C4-2B (cell line): Measurements from ENCODE around the gene TMEM236.

Source experiments
- H3K27ac ChIP-seq: fragments of 450-650 bp; 2 replicates; pipeline ENCODE4 v1.5.1; 2017
- ZFX ChIP-seq: fragments of 450-650 bp; IDR thresholded peaks from 2 replicates; pipeline ENCODE4 v1.6.1; 2017
- TF ChIP-seq, protein P1 (sequence below): fragments of 450-650 bp; conservative IDR thresholded peaks from 2 replicates; pipeline ENCODE4 v1.5.1; 2017; ENCODE audit warnings: mild to moderate bottlenecking

The TMEM236 gene

DNA sequence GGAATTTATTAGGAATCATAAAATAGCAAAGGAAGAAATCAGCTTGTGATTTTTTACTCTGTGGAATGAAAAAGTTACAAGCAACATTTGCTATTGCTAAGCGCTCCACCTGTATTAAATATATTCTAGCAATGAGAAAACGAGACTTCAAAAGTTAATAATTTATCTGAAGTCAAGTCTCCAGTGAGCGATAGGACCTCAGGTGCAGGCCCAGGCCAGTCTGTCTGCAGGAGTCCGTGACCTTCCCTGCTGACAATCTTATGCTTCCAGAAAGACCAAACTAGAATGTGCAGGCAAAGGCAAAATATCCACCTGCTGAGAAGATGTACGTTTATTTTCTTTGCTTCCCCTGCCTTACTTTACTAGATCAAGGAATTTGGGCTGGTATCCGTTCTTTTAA is 79.9 kb downstream of the TMEM236 start:
- H3K27ac ChIP-seq, result no peak overlapping the region
- TF ChIP-seq, protein P1, sequence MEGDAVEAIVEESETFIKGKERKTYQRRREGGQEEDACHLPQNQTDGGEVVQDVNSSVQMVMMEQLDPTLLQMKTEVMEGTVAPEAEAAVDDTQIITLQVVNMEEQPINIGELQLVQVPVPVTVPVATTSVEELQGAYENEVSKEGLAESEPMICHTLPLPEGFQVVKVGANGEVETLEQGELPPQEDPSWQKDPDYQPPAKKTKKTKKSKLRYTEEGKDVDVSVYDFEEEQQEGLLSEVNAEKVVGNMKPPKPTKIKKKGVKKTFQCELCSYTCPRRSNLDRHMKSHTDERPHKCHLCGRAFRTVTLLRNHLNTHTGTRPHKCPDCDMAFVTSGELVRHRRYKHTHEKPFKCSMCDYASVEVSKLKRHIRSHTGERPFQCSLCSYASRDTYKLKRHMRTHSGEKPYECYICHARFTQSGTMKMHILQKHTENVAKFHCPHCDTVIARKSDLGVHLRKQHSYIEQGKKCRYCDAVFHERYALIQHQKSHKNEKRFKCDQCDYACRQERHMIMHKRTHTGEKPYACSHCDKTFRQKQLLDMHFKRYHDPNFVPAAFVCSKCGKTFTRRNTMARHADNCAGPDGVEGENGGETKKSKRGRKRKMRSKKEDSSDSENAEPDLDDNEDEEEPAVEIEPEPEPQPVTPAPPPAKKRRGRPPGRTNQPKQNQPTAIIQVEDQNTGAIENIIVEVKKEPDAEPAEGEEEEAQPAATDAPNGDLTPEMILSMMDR, result no peak
- no peak for TF ChIP-seq ZFX

DNA sequence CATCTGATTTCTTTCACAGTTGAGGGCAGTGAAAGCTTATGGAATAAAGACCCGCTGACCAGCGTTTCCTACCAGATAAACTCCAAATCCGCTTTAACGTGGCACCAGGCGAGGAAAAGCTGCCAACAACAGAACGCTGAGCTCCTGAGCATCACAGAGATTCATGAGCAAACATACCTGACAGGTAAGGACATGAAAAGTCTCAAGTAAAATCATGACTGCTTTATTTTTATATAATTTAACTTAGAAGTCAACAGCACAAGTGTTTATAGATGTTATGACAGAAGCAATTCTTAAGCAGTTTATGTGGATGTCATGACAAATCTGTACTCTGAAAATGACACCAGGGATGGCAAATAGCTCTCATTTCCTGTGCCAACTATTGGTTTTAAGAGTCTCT is 81.7 kb downstream of the TMEM236 start:
- H3K27ac ChIP-seq, result no peak overlapping the region
- no peak for TF ChIP-seq ZFX
- TF ChIP-seq, protein P1, result no peak

DNA sequence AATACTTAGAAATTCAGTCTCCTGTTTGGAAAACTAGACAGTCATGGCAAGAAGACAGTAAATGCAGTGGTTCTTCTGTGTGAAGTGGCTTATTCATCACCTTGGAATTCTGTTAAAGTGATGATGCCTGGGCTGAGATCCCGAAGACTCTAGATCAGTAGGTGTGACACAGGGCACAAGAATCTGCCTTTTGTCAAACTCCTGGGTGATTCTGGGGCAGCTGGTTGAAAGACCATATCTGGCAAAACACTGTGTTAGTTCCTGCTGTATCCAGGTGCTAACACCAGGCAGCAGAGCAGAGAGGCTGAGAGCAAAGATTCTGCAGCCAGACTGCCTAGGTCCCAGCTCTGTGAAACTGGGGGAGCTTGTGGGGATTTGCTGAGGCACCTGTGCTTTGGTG is 83.7 kb downstream of the TMEM236 start:
- TF ChIP-seq ZFX, result no peak
- TF ChIP-seq, protein P1, result no peak

DNA sequence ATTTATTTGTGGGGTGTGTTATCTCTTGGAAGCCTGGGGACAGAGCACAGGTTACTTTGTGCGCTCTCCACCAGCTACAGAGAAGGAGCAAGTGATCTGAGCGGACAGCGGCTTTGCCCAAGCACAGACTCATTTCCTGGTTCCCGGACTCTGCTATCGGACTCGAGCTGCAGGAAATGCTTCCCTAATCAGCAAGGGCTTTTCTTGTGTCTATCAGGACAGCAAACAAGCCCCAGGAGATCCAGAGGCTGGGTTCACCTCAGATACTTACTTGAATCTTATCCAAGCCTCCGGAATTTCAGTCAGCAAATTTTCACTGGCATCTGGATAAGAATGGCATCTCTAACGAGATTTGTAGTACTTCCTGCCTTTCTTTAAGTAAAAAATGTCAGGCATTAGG is 84.9 kb downstream of the TMEM236 start:
- no peak overlapping the region for H3K27ac ChIP-seq
- no peak for TF ChIP-seq ZFX
- TF ChIP-seq, protein P1, result no peak

More for the DNA sequence above, 83.7 kb downstream of the TMEM236 start:
- no peak overlapping the region for H3K27ac ChIP-seq

DNA sequence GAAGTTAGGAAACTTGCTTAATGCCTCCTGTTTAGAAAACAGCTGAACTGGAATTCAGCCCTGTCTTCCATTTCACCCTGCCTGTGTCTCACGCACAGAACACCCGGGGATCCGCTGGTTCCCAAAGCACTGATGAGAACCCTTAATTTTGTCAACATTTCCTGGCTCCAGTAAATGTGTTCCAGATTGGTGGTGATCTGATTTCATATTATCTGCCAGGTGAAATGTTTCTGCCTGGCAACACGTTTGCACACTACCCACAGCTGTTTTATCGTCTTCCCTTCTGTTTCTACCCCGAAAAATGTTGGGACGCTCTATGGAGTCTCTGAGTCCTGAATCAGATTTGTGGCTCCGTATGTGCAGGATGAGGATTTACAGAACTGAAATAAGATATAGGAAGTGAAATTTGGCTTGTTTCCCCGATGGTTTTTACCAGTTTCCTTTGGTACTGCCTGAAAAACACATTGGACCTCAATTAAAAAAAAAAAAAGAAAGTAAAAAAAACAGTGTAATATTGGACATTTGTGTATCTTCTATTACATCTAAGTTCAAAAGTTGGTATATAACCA is 86.2 kb downstream of the TMEM236 start:
- TF ChIP-seq, protein P1, result no peak
- no peak for TF ChIP-seq ZFX
- no peak overlapping the region for H3K27ac ChIP-seq

DNA sequence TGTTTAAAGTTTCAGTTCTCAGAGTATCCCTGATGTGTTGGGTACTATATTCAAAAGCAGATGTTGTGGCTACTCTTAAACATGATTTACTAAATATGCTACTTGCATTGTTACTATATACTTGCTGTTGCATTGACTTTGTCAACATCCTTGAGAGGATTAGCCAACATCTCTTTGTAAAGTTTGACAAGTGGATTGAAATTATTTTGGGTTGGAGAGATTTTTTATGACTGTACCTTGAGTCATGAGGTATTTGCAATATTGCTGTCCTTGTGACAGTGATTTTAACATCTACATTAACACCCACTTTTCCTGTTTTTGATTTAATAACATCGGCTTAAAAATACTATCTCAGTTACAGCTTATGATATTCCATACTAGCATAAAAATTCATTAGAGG is 89.0 kb downstream of the TMEM236 start:
- H3K27ac ChIP-seq, result no peak overlapping the region
- TF ChIP-seq, protein P1, result no peak
- TF ChIP-seq ZFX, result no peak

DNA sequence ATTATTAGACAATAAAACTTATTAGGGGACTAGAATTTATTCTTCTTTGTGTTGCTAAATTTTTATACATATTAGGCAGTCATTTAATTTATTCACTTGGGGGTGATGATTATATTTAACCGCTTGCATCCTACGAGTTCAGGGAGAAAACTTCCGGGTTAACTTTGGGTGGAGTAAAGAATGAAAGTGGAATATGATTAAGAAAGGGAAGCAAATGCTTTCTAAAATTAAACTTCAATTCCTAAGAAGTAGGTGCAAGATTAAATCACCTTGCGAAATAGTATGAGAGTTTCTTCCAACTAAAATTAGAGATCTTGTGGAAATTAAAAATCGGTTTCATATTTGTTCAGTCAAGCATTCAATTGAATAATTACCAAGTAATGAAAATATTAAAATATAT is 90.6 kb downstream of the TMEM236 start:
- H3K27ac ChIP-seq, result no peak overlapping the region
- TF ChIP-seq ZFX, result no peak
- TF ChIP-seq, protein P1, result no peak
